Measurements from ENCODE around the gene ARL16. TPM values are rescaled to one million over a fixed set of nuclear protein-coding genes. Genes with fewer than 3 reads are reported as not detected.

Gene ARL16
- total RNA-seq, 1 donor from 2014 or later: 53.7 TPM

- DNase-seq (ENCODE audit: low read depth, low spot score): no peak
- H3K4me3 Mint-ChIP-seq: no peak overlapping the region
Measured at GRCh38 chr17:81652906-81653771, 30.5 kb downstream of the ARL16 start.

GRCh38 chr17:81651692-81652091 lies 31.9 kb downstream of the ARL16 start:
- Mint-ChIP-seq H3K27me3 (ENCODE audit: low read depth) (no peaks in the 10 kb centered on the region), H3K36me3 (ENCODE audit: low read depth) (no peaks in the 10 kb centered on the region), H3K27ac (ENCODE audit: unreplicated experiment) (no peak overlapping the region), H3K4me1 (peaks cover 11% of the 10 kb centered on the region), H3K9me3 (no peaks in the 10 kb centered on the region), H3K4me3 (no peak overlapping the region)
- DNase-seq (ENCODE audit: low read depth, low spot score): no peak
- no peak for TF ChIP-seq CTCF (conservative IDR thresholded peaks at IDR 0.05)

More at GRCh38 chr17:81652906-81653771, 30.5 kb downstream of the ARL16 start:
- Mint-ChIP-seq H3K27ac (ENCODE audit: unreplicated experiment) (peak overlapping the region; percentile 50), H3K4me1 (peaks cover 11% of the 10 kb centered on the region), H3K27me3 (ENCODE audit: low read depth) (no peaks in the 10 kb centered on the region), H3K36me3 (ENCODE audit: low read depth) (no peaks in the 10 kb centered on the region), H3K9me3 (no peaks in the 10 kb centered on the region)
- TF ChIP-seq CTCF (conservative IDR thresholded peaks at IDR 0.05): no peak

- Mint-ChIP-seq H3K4me3 (no peak overlapping the region), H3K27ac (ENCODE audit: unreplicated experiment) (no peak overlapping the region), H3K4me1 (peaks cover 11% of the 10 kb centered on the region), H3K27me3 (ENCODE audit: low read depth) (no peaks in the 10 kb centered on the region), H3K9me3 (no peaks in the 10 kb centered on the region), H3K36me3 (ENCODE audit: low read depth) (no peaks in the 10 kb centered on the region)
- no peak for DNase-seq (ENCODE audit: low read depth, low spot score)
- no peak for TF ChIP-seq CTCF (conservative IDR thresholded peaks at IDR 0.05)
Measured at GRCh38 chr17:81650951-81651350, 32.6 kb downstream of the ARL16 start.

- no peak for DNase-seq (ENCODE audit: low read depth, low spot score)
- Mint-ChIP-seq H3K4me1 (peaks cover 11% of the 10 kb centered on the region), H3K4me3 (no peak overlapping the region), H3K36me3 (ENCODE audit: low read depth) (no peaks in the 10 kb centered on the region), H3K27me3 (ENCODE audit: low read depth) (no peaks in the 10 kb centered on the region), H3K9me3 (no peaks in the 10 kb centered on the region), H3K27ac (ENCODE audit: unreplicated experiment) (no peak overlapping the region)
- TF ChIP-seq CTCF (conservative IDR thresholded peaks at IDR 0.05): no peak
Measured at GRCh38 chr17:81648707-81649085, 34.9 kb downstream of the ARL16 start.

GRCh38 chr17:81648013-81648706 lies 35.4 kb downstream of the ARL16 start:
- no peaks in the 10 kb centered on the region for H3K27me3 Mint-ChIP-seq (ENCODE audit: low read depth)
- DNase-seq (ENCODE audit: low read depth, low spot score): no peak
- no peak overlapping the region for H3K4me3 Mint-ChIP-seq
- peaks cover 5% of the 10 kb centered on the region for H3K4me1 Mint-ChIP-seq
- H3K9me3 Mint-ChIP-seq: no peaks in the 10 kb centered on the region
- TF ChIP-seq CTCF (conservative IDR thresholded peaks at IDR 0.05): no peak
- H3K27ac Mint-ChIP-seq (ENCODE audit: unreplicated experiment): no peak overlapping the region
- H3K36me3 Mint-ChIP-seq (ENCODE audit: low read depth): no peaks in the 10 kb centered on the region

Data from neural crest cell (in vitro differentiated cells).